NCI-H524 treated with DMSO at 0.1 percent for 48 hours (cell line): Measurements from ENCODE around the gene RASSF10.

ENCODE experiments used
- DNase-seq: peaks from one replicate; lab custom pipeline; 2025; lab: John Stamatoyannopoulos, UW

RASSF10 gene

DNA sequence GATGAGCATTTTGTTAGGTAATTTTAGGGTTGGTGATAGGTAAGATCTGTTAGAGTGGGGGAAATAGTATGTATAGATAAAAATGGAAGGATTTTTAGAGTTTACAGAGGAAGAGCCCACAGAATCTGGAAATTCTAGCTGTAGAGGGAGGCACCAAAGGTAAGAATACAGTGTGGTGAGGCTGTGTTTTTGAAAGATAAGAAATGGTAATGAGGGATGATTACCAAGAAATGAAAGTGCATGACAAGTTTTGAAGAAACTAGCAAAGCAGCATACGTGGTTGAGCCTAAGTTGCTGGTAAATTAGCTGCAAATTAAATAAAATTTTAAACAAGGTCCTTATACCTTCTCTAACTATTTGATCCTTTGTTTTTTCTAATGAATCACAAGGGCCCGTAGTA is 14.6 kb upstream of the RASSF10 start:
- no peak for DNase-seq

GRCh38 chr11:12995188-12995587 is 13.9 kb upstream of the RASSF10 start:
- no peak for DNase-seq

DNA sequence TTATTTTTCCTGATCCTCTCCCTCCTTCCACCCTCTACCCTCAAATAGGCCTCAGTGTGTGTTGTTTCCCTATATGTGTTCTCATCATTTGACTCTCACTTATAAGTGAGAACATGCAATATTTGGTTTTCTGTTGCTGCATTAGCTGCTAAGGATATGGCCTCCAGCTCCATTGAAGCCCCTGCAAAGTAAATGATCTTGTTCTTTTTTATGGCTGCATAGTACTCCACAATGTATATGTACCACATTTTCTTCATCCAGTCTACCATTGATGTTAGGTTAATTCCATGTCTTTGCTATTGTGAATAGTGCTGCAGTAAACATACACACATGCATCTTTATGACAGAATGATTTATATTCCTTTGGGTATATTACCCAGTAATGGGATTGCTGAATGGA is 13.3 kb upstream of the RASSF10 start:
- no peak for DNase-seq

DNA sequence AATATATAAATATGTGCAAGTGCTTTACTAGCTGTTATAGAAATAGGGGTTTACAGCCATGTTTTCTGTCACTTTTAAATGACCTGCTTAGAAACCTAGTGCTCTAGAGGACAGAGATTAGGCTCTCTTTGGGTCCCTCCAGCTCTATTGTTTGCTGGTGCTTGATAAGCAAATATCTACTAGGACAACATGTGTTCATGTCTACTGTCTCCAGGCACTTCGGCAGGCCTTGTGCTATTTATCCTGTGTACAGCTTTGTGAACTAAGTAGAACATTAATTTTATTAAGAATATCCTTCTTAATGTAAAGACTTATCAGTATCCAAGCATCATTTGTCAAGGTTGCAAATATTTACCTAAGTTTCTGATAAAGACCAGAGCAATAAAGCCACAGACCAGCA is 11.9 kb upstream of the RASSF10 start:
- DNase-seq: no peak

DNA sequence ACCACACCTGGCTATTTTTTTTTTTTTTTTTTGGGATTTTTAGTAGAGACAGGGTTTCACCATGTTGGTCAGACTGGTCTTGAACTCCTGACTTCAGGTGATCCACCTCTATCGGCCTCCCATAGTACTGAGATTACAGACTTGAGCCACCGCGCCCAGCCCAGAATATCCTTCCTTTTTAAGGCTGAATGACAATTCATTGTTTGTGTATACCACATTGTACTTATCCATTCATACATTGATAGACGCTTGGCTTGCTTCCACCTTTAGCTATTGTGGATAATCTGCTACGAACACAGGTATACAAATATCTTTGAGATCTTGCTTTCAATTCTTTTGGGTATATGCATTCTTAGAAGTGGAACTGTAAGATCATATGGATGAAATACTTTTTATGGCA is 10.8 kb upstream of the RASSF10 start:
- no peak for DNase-seq

- no peak for DNase-seq
These were observed 9.5 kb upstream of the RASSF10 start for GRCh38 chr11:12999597-12999996.

DNA sequence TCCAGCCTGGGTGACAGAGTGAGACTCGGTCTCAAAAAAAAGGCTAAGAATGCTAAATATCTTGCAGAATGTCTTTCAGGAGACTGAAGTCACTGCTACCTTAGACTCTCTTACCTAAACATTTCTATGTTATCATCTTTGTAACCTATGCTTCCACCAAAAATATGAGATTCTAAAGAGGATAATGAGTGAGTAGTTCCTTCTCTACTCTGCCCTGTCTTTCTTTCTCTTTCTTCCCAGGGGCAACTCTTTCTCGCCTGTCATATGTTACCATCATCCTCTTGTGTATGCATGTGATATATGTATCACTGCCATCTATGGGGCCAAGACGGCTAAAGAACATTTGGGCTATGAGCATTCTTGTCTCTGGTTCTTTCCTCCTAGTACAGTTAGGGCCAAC is 9.0 kb upstream of the RASSF10 start:
- DNase-seq: no peak

DNA sequence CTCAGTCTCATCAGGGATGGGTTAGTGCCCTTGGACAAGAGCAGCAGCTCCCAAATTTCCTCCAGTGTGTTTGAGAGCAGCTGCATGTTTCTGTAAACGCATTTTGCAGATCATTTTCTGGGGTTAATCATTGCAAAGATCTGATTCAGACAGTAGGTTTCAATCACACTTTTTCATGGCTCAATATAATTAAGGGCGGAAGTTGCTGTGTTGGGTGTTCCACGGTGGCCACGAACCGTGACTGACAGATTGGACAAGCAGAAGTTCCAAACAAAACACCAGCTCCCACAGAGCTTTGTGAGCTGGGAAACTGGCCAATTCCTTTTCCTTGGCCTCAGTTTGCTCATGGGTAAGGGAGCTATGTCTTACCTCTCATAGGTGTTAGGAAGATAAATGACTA is 8.4 kb upstream of the RASSF10 start:
- no peak for DNase-seq

DNA sequence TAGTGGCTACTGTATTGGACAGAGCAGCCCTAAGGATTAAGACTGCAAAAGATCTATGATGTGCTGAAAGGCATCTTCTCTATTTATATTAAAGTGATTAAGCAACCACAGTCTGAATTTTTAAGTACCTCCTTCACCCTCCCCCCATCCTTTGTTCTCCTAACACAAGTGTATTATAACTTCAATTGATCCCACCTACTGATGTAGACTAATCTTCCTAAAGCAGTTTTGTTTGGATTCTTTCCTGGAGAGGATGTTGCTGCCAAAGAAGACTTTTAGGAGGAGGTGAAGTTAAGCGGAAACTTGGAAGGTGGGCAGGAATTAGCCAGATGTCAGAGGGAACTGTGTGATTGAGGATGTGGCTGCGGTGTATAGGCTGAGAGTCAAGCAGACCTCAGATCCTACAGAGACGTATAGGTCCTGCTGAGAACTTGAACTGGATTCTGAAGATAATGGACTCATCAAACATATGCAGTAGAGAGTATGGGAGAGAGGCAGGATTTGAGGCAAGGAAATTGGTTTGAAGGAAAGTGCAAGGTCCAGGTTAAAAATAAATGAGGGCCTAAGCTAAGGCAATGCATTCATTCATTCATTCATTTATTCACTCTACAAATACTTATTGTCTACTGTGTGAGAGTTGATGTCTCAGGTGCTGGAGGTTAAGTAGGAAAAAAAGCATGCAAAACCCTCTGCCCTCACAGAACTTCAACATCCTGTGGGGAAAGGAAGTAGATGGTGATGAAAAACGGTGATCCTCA is 5.2 kb upstream of the RASSF10 start:
- DNase-seq: no peak

DNA sequence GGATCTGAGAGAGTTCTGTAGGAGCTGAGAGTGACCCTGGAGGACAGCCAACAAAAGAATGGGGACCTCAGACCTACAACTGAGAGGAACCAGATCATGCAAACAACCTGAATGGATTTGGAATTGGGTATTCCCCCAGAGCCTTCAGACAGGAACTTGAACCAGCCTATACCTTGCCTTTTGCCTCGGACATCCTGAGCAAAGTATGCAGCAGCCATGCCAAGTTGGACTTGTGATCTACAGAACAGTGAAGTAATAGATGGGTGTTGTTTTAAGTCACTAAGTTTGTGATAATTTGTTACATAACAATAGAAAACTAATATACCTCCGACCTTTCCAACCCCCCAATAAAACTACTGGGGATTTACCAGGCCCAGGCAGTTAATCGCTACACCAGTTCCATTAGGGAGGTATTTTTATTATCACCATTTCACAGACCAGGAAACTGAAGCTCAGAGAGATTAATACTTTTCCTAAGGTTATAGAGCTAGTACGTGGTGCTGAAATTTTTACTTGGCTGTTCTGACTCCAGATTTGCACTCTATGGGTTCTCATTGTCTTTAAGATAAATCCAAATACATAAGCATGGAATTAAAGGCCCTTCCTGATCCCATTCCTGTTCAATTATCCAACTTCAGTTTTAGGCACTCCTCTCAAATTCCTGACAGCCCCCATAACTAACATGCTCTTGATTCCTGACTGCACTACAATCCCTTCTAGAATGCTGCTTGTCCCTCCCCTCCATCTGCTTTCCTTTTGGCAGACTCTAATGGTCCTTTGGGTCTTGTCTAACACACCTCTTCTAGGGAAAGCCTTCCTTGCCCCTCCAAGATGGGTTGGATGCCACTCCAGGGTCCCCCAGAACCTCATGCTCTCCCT is 1.7 kb upstream of the RASSF10 start:
- no peak for DNase-seq

GRCh38 chr11:13008061-13008435 is 1.1 kb upstream of the RASSF10 start:
- no peak for DNase-seq

GRCh38 chr11:13009476-13009920 is 382 bp downstream of the RASSF10 start:
- no peak for DNase-seq

GRCh38 chr11:13009921-13010748 is 1.0 kb downstream of the RASSF10 start:
- no peak for DNase-seq

- DNase-seq: no peak
These were observed 1.8 kb downstream of the RASSF10 start for GRCh38 chr11:13010749-13011465.

GRCh38 chr11:13011466-13012055 is 2.4 kb downstream of the RASSF10 start:
- DNase-seq: no peak

GRCh38 chr11:13012056-13012661 is 3.0 kb downstream of the RASSF10 start:
- no peak for DNase-seq

DNA sequence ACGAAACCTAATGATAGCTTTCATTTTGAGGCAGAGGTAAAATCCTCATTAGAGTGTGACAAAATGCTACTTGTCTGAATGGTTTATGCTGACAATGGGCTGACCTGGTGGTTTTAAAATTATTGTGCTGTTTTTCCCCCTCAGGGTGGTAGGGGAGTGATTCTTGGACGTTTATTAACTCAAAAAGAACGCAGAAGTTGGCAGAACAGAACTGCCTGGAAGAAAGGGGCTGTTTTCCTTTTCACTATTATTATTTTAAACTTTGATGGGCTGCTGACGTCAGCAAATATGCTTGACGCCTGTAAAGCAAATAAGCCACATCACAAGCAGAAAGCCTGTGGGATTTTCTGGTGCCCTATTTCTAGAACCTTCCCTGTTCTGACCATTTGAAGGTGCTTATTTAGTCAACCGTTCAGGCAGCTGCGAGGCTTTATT is 4.0 kb downstream of the RASSF10 start:
- DNase-seq: no peak

DNA sequence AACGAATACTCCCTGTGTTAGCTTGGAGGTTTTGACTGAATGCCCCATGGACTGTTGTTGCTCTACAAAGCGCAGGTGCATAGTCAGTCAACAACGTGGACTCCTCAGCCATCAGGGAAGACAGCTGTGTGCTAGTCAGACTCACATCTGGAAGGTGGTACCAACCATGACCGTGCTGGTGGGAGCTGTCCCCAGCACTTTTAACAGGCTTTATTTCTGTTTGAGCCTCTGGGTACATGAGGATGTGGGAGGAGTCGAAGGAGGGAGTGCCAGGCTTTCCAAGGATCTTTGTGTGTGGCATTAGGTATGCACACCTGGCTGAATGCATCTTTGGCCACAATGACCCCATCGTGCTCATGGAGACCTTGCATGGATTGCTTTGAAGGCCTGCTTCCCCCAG is 6.6 kb downstream of the RASSF10 start:
- DNase-seq: no peak

GRCh38 chr11:13016415-13016814 is 7.3 kb downstream of the RASSF10 start:
- no peak for DNase-seq

GRCh38 chr11:13019313-13019712 is 10.2 kb downstream of the RASSF10 start:
- no peak for DNase-seq

DNA sequence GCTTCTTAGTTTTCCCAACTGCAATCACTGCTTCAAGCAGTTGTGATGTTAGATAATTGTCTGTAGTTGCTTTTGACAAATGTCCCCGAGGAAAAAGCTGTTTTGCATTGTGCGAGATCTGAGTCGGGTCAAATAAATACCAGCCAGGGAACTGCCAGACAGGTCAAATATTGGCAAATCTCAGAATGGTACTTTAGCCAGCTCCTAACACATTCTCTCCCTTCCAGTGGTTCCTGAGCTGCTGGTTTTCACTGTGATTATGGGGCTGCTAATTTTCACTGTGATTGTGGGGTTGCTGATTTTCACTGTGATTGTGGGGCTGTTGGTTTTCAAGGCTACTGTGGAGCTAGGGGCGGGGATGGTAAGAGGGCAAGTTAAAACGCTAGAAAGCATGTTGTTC is 14.3 kb downstream of the RASSF10 start:
- no peak for DNase-seq
